GM21447 (cell line): ENCODE measurements around the gene AP1G2.
"Not testable (repeated sequence)": the region's sequence is repeated elsewhere in the genome, so short reads cannot be mapped to it uniquely, and the experiment has no call there.

Source experiments
- ATAC-seq: cut with Tn5 transposase; IDR thresholded peaks from one replicate; pipeline ENCODE4 v1.9.1; 2021; ENCODE audit not compliant: unreplicated experiment

The AP1G2 gene

DNA sequence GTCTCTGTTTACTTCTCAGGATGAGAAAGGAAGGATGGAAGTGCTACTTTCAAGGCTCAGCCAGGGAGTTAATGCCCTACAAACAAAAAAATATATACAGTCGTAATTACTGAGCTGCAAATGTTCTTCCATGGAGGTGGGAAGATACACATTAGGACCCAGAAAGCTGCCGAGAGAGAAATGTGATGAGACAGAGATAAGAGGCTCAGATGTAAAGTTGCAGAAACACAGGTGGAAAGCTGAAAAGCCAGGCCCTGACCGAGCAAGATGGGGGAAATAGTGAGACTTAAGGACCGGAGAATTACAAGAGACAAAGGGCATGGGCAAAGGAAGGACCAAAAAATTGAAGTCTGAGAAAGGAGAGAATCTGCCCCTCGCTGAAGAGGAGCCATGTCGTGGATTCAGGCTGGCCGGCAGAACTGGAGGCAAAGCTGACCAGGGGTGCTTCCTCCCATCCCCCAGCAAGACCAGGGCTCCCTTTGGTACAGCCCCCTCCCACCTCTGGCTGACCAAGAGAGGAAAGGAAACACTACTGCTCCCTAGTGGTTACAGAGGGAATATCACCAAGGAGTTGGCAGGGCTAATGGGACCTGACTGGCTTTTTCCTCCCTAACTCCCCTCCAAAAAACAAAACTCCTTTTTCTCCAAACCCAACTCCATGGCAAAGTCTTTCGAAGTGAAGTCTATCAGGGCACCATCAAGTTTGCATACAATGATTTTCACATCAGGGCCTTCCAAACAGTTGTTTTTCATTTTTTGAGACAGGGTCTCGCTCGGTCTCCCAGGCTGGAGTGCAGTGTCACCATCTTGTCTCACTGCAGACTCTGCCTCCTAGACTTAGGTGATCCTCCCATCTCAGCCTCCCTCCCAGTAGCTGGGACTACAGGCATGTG is 28.1 kb downstream of the AP1G2 start:
- no peak for ATAC-seq

GRCh38 chr14:23538785-23539184 is 28.8 kb downstream of the AP1G2 start:
- ATAC-seq, result no peak

DNA sequence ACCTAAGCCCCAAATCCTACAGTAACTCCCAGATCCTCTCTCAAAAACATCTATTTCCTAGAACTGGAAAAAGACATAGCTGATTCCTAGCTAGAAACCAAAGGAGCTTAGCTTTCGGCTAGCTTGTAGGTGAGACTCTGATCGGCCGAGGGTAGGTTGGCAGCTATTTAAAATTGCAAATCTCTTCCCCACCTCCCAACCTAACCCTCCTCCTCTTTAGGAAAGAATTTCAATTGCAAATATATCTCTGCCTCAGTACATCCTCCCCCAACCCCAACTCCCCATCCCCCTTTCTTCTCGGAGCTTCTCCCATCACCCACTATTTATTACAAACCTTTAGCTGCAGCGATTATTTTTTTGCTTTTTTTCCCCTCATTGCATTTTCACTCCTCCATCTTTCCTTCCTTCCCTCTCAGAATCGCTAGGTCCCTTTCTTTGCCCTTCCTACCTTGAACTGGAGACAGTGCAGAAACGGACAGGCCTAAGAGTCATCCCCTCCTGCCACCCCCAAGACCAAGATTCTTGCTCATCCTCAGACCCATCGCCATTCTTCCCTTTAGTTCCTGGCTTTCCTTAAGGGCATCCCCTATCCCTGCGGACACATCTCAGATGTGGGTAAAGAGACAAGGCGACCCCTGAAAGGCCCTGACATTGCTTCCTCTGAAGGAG is 29.4 kb downstream of the AP1G2 start:
- no peak for ATAC-seq

- ATAC-seq, result no peak
These were observed 30.1 kb downstream of the AP1G2 start for GRCh38 chr14:23537351-23538049.

GRCh38 chr14:23536906-23537305 is 30.7 kb downstream of the AP1G2 start:
- not testable (repeated sequence) for ATAC-seq

GRCh38 chr14:23536494-23536893 is 31.1 kb downstream of the AP1G2 start:
- ATAC-seq, result no peak

DNA sequence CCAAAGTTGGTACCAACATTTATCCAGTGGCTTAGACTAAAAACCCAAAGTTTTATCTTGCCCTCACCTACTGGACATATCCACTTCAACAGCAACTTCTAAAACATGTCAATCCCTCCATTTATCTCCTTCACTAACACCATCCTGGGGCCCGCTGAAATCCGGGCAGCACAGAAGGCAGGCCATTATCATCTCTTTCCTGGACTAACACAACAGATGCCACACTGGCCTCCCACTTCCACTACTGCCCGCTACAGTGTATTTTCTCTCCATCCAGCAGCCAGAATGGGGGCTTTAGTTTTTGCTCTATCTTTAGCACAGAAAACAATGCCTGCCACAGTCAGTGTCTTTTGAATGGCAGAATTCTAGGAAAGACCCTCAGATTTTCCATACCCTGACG is 31.6 kb downstream of the AP1G2 start:
- no peak for ATAC-seq

- no peak for ATAC-seq
These were observed 33.7 kb downstream of the AP1G2 start for GRCh38 chr14:23533652-23534435.

DNA sequence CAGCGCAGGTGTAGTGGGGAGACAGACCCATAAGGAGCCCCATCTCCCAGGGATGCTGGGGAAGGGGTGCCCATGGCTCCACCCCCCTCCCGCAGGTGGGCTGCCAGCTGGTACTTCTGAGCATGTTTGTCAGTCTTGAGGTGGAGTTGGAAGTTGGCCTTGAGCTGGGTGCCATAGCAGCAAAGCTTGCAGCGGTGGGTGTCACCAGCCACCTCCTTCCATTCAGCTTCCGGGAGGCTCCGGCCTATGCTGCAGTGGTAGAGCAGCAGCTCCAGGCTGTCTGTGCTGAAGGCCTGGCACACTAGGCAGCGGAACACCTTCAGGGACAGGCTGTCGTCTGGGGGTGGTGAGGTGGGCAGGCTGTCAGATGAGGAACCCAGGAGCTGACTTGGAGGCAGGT is 34.9 kb downstream of the AP1G2 start:
- ATAC-seq, result no peak

DNA sequence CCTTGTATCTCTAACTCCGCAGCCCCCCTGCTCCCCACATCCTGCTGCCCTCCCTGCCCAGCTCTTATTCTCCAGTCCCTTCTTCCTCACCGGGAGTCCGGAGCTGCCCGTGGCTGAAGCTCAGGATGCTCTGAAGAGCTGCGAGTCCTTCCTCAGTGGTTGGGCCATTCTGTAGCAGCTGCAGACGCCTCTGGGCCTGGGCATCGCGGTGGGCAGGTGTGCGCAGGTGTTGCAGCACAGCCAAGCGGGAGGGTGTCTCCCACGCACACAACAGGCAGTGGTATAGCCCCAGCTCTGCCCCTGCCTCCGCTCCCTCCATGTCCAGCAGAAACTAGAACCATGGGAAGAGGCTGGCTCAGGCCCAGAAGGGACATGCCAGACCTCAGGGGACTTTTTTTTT is 36.2 kb downstream of the AP1G2 start:
- ATAC-seq, result no peak

GRCh38 chr14:23530375-23531055 is 37.1 kb downstream of the AP1G2 start:
- ATAC-seq, result no peak

GRCh38 chr14:23529016-23529415 is 38.6 kb downstream of the AP1G2 start:
- no peak for ATAC-seq

DNA sequence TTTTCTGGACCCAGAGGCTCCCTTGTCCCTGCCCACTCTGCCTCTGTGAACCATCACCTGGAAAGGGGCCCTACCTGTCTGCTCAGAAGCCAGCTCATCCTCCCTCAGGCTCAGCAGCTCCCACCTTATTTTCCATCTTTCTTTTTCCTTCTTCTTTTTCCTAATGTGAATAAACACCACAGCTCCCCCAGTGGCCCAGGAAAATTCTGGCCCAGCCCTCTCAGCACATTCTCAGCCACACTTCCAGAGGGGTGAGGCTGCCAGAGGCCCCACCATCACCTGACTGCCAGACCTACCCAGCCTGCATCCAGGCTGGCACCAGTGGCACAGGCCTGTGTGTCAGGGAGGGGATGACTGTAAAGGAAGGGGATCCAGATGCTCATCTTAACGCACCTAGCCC is 39.0 kb downstream of the AP1G2 start:
- no peak for ATAC-seq

DNA sequence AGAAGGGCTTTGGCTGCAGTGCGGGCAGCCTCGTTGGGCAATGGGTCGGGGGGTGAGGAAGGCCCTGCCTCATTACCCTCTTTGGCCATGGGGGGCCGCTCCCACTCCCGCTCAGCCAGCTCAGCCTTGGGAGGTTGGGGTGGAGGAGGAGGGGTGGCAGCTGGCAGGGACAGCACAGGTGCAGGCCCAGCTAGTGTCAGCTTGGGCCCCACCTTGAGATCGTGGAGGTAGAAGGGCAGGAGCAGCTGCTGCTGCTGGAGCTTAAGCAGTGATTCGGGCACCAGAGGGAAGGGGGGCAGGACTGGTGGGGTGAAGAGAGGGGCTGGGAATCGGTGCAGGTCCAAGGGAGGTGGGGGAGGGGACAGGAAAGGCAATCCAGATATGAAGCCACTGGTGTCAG is 42.0 kb downstream of the AP1G2 start:
- no peak for ATAC-seq

GRCh38 chr14:23524954-23525353 is 42.6 kb downstream of the AP1G2 start:
- no peak for ATAC-seq

GRCh38 chr14:23523229-23524016 is 44.2 kb downstream of the AP1G2 start:
- ATAC-seq, result no peak

GRCh38 chr14:23522643-23523198 is 44.9 kb downstream of the AP1G2 start:
- ATAC-seq, result no peak

DNA sequence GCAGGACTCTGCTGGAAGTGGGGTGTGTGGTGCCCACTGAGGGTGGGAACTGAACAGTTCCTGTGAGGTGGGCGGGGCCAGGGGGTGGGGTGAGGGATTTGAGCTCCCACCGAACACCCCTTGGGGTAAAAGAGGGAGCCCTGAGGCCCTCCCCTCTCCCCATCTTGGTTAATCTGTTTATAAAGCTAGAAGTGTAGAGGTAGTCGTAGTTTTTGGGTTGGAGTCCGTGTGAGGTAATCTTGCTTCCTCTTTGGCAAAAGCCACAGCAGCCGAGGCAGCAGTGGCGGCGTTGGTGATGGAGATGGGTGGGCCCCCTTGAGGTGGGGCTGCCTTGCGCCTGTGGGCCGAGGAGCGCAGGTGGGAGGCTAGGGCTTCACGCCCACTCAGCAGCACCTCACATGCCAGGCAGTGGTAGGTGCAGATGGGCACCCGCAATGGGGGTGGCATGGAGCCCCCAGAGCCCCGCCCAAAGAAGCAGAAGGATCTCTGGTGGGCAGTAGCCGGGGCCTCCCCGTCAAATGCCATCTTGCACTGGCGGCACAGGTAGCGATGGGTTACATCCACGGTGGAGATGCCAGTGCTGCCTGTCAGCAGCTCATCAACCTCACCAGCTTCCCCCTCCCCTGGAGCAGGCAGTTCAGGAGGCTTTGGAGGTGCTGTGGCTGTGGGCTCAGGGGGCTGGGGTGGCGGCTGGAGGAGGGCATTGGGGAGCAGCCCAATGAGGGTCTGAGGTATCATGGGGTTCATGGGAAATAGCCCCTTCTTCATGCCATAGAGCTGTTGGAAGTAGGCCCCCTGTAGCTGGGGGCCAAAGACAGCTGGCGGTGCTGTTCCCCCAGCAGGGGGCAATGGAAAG is 45.6 kb downstream of the AP1G2 start:
- ATAC-seq, result no peak
